HG02981 (cell line): Measurements from ENCODE around the gene STT3B.
A peak's percentile ranks its signal among the peaks of the same experiment; 100 is the strongest.

Experiments
- ATAC-seq: cut with Tn5 transposase; IDR thresholded peaks from one replicate; pipeline ENCODE4 v1.9.1; 2021; ENCODE audit warnings: mild to moderate bottlenecking, moderate library complexity; ENCODE audit not compliant: unreplicated experiment

STT3B gene

GRCh38 chr3:31546162-31546561, 13.4 kb downstream of the STT3B start:
- ATAC-seq: no peak

GRCh38 chr3:31546725-31547124, 14.0 kb downstream of the STT3B start:
- ATAC-seq: no peak

- no peak for ATAC-seq
Observed at GRCh38 chr3:31550452-31551251, 17.9 kb downstream of the STT3B start.

DNA sequence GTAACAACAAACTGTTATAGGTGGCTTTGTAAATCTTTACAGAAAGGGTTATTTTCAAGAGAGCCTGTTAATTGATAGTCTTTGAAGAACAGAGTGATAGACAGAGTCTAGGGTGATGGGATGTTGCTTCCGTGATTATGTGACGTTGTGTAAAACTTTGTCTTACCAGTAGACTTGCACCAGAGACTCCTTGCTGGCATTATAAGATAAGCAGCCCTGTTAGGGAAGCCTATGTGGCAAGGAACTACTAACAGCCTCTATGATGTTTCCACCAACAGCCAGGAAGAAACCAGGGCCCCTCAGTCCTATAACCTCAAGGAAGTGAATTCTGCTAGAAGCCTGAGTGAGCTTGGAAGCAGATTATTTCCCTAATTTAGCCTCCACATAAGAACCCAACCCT, 18.9 kb downstream of the STT3B start:
- no peak for ATAC-seq

- ATAC-seq: no peak
Observed at GRCh38 chr3:31552103-31552502, 19.4 kb downstream of the STT3B start.

GRCh38 chr3:31553258-31553657, 20.5 kb downstream of the STT3B start:
- ATAC-seq: no peak

- ATAC-seq: no peak
Observed at GRCh38 chr3:31555204-31555603, 22.5 kb downstream of the STT3B start.

- no peak for ATAC-seq
Observed at GRCh38 chr3:31559872-31560534, 27.3 kb downstream of the STT3B start.

DNA sequence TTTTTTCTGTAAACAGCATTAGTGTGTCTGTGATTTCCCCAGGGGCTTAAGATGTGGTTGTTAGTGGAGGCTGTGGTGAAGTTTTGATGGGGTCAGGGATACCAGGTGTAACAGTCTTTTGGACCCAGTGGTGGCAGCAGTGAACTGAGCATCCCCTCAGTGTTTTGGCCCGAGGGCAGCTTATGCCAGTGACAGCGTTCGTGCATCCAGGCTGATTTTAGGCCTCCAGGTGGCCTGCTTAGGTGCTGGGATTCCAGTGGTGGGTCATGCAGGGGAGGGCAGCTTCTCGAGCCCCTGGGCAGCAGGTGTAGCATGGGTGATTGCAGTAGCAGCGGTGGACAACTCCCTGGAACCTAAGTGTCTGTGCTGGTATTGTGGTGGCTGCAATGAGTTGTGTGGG, 29.2 kb downstream of the STT3B start:
- no peak for ATAC-seq

- ATAC-seq: no peak
Observed at GRCh38 chr3:31562525-31562924, 29.8 kb downstream of the STT3B start.

DNA sequence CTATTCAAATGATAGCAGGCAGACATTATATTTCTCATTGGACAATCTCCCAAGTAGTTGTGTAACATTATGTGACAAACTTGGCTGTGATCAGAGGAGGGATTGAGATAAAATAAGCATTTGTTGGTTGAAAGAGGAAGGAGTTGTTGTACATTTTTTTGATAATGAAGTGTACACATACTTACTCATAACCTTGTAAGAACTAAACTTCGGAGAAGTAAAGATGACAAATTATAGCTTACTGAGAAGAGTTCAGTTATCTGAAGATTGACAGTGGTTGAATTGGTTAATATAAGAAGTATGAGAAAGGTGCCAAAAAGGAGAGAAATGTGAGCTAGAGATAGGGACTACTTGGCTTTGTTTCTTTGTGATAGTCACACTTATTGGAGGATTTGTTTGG, 32.6 kb downstream of the STT3B start:
- ATAC-seq: no peak

DNA sequence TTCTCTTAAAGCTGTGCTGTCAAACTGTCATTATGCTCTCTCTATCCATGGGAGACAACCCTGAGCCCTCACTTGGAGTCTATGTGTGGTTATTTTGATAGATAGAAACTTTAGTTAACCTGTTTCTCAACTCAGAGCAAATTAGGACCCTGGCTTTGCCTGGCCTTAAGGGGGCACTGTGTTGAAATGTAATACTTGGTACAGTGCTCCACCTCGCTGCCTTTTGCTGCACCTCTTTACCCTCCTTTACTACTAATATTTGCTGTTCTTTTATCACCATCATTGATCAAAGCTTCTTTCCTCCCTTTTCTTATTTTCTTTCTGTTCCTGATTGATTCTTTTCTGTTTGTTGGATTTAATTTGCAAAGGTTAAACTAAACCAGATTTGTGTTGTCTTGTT, 34.3 kb downstream of the STT3B start:
- peak; percentile 50 for ATAC-seq

- no peak for ATAC-seq
Observed at GRCh38 chr3:31568649-31569048, 35.9 kb downstream of the STT3B start.

DNA sequence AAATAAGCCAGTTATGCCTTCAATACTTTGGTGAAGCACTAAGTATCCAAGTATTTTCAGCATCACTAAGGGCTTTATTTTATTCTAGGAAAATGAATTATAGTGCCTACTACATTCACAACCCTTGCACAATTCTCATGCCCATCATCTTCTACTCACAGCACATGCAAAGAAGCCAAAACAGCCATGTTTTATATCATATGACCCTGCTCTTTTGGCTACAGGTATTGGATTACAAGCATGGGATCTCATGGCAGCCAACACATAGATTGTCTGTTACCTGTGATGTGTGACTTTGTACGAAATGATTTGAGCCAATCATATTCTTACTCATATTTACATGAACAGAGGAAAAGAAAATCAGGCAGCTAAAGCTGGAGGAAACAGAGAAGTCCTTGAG, 38.6 kb downstream of the STT3B start:
- no peak for ATAC-seq

GRCh38 chr3:31572236-31573004, 39.7 kb downstream of the STT3B start:
- ATAC-seq: peak; percentile 28

DNA sequence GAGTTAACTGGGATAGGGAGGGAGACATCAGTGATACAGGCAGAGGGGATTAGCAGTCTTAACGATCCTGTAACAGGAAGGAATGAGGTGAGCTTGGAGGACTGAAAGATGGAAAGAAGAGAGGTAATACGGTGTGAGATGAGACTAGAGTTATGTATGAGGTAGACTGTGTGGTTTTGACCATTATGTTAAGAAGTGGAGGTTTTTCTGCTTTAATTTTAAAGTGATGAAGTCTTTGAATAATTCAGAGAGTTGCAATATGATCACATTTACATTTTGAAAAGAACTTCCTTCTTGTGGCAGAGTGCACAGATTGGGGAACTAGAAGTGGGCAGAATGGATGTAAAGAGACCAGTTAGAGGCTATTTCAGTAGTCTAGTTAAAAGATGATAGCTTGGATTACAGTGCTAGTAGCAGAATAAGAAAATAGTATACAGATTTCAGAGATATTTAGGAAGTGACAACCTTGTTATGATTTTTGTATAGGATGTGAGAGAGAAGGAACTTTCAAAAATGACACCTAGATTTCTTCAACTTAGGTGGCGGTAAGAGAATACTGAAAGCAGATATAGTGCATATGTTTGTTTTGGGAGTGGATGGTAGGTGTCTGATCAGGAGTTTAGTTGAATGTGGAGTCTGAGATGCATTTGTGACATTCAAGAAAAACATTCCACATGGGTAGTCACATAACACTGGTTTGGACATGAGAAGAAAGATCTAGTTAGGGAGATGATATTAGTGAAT, 40.5 kb downstream of the STT3B start:
- ATAC-seq: peak; percentile 42

- no peak for ATAC-seq
Observed at GRCh38 chr3:31575448-31575847, 42.7 kb downstream of the STT3B start.

DNA sequence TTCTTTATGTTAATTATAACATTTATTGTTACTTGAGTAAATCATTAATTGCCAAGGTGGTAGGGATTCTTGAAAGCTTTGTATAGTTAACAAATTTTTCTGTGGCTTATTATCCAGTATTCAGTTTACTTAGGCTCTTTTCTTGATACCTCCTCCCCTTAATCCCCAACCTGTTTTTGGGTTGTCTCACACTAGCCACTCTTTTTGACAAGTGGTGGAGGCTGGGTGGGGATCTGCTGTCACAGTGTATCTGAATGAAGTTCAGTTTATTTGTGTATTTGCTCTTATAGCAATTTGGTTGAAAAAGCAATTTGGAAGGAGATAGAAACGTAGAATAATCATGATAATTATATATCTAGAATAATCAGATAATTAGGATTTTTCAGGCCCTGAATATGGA, 43.8 kb downstream of the STT3B start:
- no peak for ATAC-seq

DNA sequence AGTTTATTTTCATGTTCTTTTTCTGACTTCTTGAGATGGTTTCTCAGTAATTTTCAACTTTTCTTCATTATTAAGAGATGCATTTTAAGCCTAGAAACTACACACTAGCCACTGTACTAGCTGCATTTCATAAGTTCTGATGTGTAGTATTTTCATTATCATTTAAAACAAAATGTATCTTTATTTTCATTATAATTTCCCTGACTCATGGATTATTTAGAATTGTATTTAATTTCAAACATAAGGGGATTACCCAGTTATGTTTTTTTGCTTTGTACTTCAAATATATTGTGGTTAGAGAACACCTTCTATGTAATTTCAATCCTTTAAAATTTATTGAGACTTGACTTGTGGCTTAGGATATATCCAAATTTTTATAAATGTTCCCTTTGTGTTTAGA, 44.5 kb downstream of the STT3B start:
- ATAC-seq: no peak

GRCh38 chr3:31579828-31580227, 47.1 kb downstream of the STT3B start:
- no peak for ATAC-seq

DNA sequence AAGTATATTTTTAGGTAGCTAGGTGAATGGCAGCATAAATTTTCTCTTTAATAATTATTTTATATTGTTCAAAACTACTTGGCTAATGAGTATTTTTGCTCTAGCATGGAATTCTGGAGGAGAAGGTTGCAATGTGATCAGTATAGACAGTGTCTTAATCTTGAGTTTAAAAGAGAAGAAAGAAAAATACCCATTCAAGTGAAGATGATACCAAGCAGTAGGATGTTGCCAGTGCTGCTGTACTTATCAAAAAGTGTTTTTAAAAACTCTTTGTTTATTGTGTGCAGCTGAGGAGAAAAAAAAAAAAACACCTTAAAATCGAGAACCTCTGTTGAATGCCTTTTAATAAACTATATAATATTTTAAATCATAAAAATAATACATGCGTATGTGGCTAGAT, 47.9 kb downstream of the STT3B start:
- ATAC-seq: no peak
